ENCODE results near the gene FFAR2.

FFAR2 gene

DNA sequence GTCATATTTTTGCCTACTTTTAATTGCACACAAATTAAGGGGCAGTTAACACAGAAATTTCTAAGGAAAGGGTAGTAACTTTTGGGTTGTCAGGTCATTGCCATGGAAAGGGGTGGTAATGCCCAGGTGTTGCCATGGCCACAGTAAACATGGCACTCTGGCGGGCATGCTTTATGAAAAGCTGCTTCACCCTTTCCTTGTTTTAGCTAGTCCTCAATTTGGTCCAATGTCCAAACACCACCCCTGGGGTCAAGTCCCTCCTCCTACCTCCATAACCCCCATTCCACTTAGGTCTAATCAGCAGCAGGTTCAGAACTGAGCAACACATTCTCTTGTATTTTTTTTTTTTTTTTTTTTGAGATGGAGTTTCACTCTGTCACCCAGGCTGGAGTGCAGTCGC is 6.6 kb downstream of the FFAR2 start:
- TF ChIP-seq, protein P1, sequence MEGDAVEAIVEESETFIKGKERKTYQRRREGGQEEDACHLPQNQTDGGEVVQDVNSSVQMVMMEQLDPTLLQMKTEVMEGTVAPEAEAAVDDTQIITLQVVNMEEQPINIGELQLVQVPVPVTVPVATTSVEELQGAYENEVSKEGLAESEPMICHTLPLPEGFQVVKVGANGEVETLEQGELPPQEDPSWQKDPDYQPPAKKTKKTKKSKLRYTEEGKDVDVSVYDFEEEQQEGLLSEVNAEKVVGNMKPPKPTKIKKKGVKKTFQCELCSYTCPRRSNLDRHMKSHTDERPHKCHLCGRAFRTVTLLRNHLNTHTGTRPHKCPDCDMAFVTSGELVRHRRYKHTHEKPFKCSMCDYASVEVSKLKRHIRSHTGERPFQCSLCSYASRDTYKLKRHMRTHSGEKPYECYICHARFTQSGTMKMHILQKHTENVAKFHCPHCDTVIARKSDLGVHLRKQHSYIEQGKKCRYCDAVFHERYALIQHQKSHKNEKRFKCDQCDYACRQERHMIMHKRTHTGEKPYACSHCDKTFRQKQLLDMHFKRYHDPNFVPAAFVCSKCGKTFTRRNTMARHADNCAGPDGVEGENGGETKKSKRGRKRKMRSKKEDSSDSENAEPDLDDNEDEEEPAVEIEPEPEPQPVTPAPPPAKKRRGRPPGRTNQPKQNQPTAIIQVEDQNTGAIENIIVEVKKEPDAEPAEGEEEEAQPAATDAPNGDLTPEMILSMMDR (IDR thresholded peaks at IDR 0.05; ENCODE audit: low read depth, low read length, missing control alignments): no peak
- no peak overlapping the region for H3K4me3 ChIP-seq (replicated peaks; ENCODE audit: low read depth, low read length)
- DNase-seq (ENCODE audit: extremely low read depth, low read depth): no peak

DNA sequence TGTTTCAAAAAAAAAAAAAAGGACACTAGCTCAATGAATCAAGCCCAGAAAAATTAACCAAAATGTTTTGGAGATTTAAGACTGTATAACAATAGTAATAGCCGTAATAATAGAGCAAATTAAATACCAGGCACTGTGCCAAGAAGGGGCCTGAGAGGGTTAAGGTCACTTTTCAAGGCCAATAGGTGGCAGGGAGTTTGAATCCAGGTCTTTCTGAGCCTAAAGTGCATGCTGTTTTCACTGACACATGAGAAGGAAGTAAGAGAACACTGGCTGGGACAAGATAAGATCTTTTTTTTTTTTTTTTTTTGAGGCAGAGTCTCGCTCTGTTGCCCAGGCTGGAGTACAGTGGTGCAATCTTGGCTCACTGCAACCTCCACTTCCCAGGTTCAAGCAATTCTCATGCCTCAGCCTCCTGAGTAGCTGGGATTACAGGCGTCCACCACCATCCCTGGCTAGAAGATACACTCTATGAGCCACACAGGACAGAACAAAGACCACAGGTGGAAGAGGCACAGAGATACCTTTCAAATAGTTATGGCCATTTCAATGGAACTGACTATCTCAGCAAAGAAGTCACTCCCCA is 7.7 kb downstream of the FFAR2 start:
- TF ChIP-seq, protein P1 (IDR thresholded peaks at IDR 0.05; ENCODE audit: low read depth, low read length, missing control alignments): no peak
- H3K4me3 ChIP-seq (replicated peaks; ENCODE audit: low read depth, low read length): no peak overlapping the region
- no peak for DNase-seq (ENCODE audit: extremely low read depth, low read depth)

DNA sequence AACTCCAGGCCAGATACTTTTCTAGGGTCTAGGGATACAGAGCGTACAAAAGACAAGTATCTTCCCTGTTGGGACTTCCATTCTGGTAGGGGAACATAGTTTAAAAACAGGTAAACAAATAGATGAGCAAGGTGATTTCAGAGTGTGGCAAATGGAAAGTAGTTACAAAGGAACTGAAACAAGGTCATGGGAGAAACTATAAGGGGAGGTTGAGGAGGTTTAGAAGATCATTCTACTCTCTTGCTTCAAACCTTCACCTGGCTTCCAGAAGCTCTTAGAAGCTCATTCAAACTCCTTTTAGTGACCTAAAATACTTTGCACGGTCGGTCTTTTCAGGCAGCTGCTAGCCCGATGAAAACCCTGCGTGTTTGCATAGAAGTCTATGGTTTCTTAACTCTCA is 9.1 kb downstream of the FFAR2 start:
- TF ChIP-seq, protein P1 (IDR thresholded peaks at IDR 0.05; ENCODE audit: low read depth, low read length, missing control alignments): no peak
- no peak for DNase-seq (ENCODE audit: extremely low read depth, low read depth)
- H3K4me3 ChIP-seq (replicated peaks; ENCODE audit: low read depth, low read length): no peak overlapping the region

DNA sequence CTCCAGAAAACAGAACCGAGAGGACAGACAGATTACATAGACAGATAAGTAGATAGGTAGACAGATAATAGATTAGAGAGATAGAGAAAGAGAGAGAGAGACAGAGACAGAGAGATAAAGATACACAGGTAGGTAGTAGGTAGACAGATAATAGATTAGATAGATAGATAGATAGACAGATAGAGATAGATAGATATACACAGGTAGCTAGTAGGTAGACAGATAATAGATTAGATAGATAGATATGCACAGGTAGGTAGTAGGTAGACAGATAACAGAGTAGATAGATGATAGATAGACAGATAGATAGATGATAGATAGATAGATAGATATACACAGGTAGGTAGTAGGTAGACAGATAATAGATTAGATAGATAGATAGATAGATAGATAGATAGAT is 10.1 kb downstream of the FFAR2 start:
- DNase-seq (ENCODE audit: extremely low read depth, low read depth): no peak
- TF ChIP-seq, protein P1 (IDR thresholded peaks at IDR 0.05; ENCODE audit: low read depth, low read length, missing control alignments): no peak
- H3K4me3 ChIP-seq (replicated peaks; ENCODE audit: low read depth, low read length): no peak overlapping the region

DNA sequence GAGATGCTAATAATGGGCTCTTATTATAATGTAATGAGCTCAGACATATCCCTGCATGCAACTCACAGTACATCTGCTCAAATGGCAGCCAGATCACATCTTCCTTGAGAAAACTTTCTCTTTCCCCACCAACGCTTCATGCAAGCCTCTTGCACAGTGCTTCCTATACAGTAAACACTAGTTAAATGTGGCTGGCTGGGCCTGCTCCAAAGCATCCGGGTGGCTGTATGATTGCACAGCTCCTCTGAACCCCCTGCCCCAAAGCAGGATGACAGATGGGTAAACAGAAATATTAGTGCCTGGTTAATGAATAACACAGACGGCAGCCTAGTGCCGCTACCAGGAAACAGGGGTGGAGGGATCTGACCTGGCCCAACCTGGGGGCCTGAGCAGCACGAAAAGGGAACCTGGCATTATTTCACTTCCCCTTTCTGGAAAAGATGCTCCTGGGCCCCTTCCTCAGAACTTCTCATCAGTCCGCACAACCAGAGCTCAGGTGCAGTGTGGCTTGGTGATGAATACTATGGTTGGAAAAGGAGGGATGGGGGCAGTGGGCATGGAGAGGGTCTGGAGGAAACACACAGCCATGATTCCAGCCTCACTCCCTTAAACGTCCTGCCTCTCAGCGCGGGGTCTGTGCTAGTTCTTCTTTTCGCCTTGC is 10.8 kb downstream of the FFAR2 start:
- TF ChIP-seq, protein P1 (IDR thresholded peaks at IDR 0.05; ENCODE audit: low read depth, low read length, missing control alignments): no peak
- H3K4me3 ChIP-seq (replicated peaks; ENCODE audit: low read depth, low read length): no peak overlapping the region
- no peak for DNase-seq (ENCODE audit: extremely low read depth, low read depth)

DNA sequence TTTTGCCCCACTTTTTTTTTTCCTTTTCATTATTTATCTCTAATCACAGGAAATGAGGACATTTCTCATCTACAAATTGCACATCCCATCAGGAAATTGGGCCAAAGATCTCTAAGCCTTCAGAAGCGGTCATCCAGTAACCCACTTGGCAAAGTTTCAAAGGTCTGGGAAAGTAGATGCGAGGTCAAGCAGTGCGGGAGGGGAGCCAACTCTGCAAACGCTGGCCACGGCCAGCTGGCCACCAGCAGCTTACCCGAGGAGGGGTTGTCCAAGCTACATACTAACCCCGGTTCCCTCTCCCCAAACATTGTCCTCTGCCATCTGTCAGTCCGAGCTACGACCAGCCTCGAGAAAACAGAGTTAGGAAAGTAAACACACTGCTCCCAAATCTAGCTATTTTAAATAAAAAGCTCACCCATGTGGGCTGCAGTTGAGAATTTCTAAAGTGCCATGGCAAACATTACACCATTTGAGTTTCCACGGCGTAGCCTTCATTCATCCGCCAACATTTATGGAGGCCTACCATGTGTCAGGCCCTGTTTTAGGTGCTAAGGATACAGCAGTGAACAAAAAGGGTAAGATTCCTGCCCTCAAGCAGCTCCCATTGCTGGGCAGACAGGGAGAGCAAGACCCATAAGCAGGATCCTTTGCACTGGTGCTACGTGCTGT is 11.5 kb downstream of the FFAR2 start:
- H3K4me3 ChIP-seq (replicated peaks; ENCODE audit: low read depth, low read length): no peak overlapping the region
- TF ChIP-seq, protein P1 (IDR thresholded peaks at IDR 0.05; ENCODE audit: low read depth, low read length, missing control alignments): no peak
- DNase-seq (ENCODE audit: extremely low read depth, low read depth): no peak

All from HFF-Myc (cell line).